Thyroid gland (tissue), 4 donors: Measurements from ENCODE around the gene UBA1.

Experiments used
- CTCF ChIP-seq, 6 experiments: fragments of 200-600 bp in 3 of 6; fragments of 450-650 bp in 3 of 6; sonication (generic) in 3 of 6; IDR thresholded peaks; one replicate each; pipeline ENCODE4 v1.5.1; 2016 to 2019; ENCODE audit warnings: antibody characterized with exemption in 6 of 6, mild to moderate bottlenecking in 2 of 6, inconsistent platforms in 1 of 6, moderate library complexity in 1 of 6
- POLR2A ChIP-seq, 2 donors: fragments of 450-650 bp; IDR thresholded peaks; one replicate each; pipeline ENCODE4 v1.6.1; 2017; ENCODE audit warnings: antibody characterized with exemption in 2 of 2, mild to moderate bottlenecking in 2 of 2, moderate library complexity in 1 of 2

DNA sequence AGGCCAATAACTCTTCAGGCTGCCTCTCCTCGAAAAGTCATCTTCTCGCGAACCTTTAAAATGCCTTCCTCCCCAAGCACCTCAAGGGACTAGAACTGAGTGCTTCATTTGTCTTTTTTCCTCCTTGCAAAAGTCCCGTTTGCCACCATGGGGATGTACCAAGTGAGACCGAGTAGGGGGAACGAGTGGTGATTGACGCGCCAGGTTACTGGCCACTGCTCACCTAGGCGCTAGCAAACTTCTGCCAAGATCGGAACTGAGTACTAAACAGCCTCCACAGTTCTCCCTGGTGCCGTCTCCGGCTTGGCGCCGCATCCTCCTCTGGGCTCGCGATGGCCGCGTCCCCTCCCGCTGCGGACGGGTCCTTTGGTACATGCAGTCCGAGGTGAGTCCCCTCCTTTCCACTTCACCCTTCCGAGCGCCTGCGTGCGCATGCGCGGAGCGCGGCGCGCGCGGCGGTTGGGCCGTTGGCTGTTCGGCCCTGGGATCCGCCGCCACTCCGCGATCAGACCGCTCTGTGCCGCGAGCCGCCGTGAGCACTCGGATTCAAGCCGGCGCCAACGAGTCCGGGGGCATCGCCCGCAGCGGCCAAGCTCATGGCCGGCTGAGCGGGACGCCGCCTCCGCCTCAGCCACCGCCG is 24.8 kb downstream of the UBA1 start, which contains the start of gene CDK16:
- TF ChIP-seq POLR2A (IDR thresholded peaks at IDR 0.05): peak; percentile 21 to 90
- no peak for TF ChIP-seq CTCF (IDR thresholded peaks at IDR 0.05)
